Suprapubic skin (tissue), 4 donors: ENCODE measurements around the gene FGF5. TPM values are rescaled to one million over a fixed set of nuclear protein-coding genes. Genes with fewer than 3 reads are reported as not detected.

Experiments used
- DNase-seq, 2 donors: peaks; one replicate each; pipeline ENCODE4 v3.0.0-alpha.2; 2019; ENCODE audit warnings: low spot score in 2 of 2
- H3K27ac ChIP-seq: fragments of 200-600 bp; sonication (generic); one replicate; pipeline ENCODE4 v1.5.1; 2019
- H3K27me3 ChIP-seq: fragments of 200-600 bp; sonication (generic); one replicate; pipeline ENCODE4 v1.5.1; 2019
- H3K36me3 ChIP-seq: fragments of 200-600 bp; sonication (generic); one replicate; pipeline ENCODE4 v1.5.1; 2019
- H3K4me1 ChIP-seq: fragments of 200-600 bp; sonication (generic); one replicate; pipeline ENCODE4 v1.5.1; 2019
- H3K4me3 ChIP-seq: fragments of 200-600 bp; sonication (generic); one replicate; pipeline ENCODE4 v1.5.1; 2019; ENCODE audit warnings: mild to moderate bottlenecking
- H3K9me3 ChIP-seq: fragments of 200-600 bp; sonication (generic); one replicate; pipeline ENCODE4 v1.5.1; 2019
- CTCF ChIP-seq, 2 donors: fragments of 200-600 bp in 1 of 2; fragments of 450-650 bp in 1 of 2; sonication (generic) in 1 of 2; IDR thresholded peaks; one replicate each; pipeline ENCODE4 v1.5.1; 2016 to 2019; ENCODE audit warnings: antibody characterized with exemption in 2 of 2, mild to moderate bottlenecking in 1 of 2, moderate library complexity in 1 of 2
- EP300 ChIP-seq: sonication (generic); formaldehyde crosslinking; IDR thresholded peaks from one replicate; pipeline ENCODE4 v1.6.1; 2017; ENCODE audit warnings: antibody characterized with exemption
- POLR2A ChIP-seq, 2 donors: fragments of 450-650 bp; IDR thresholded peaks; one replicate each; pipeline ENCODE4 v1.6.1; 2017; ENCODE audit warnings: antibody characterized with exemption in 2 of 2, mild to moderate bottlenecking in 2 of 2, moderate library complexity in 2 of 2
- POLR2AphosphoS5 ChIP-seq, 3 donors: sonication (generic); formaldehyde crosslinking; IDR thresholded peaks; one replicate each; pipeline ENCODE4 v1.6.1; 2017; ENCODE audit warnings: antibody characterized with exemption in 3 of 3
- WGBS: methylation state at CpG from one replicate; pipeline ENCODE4 v1.1.5; 2018; 5-methylcytosine and 5-hydroxymethylcytosine counted together
- total RNA-seq, 4 donors: library from RNA; depleted of rRNA; stranded (reverse); fragments of >200 nt; gene quantifications; one replicate each; pipeline ENCODE4 v1.1.0, GENCODE V29; 2016

FGF5 gene
- total RNA-seq, 4 donors from 2014 or later, result 0.25 to 0.52 TPM; not detected in 2

GRCh38 chr4:80266902-80267380 lies 477 bp downstream of the FGF5 start:
- H3K27me3 ChIP-seq, result peaks cover 86% of the 10 kb centered on the region

GRCh38 chr4:80268081-80268823 lies 1.8 kb downstream of the FGF5 start:
- H3K27ac ChIP-seq, result no peak overlapping the region
- no peaks in the 10 kb centered on the region for H3K36me3 ChIP-seq
- no peak for TF ChIP-seq CTCF (IDR thresholded peaks at IDR 0.05)
- no peak for TF ChIP-seq POLR2AphosphoS5 (IDR thresholded peaks at IDR 0.05)
- no peak for TF ChIP-seq POLR2A (IDR thresholded peaks at IDR 0.05)
- TF ChIP-seq EP300, result no peak
- no peak for DNase-seq
- 6% methylated on average over 30 of the region's 31 CpGs for WGBS
- H3K27me3 ChIP-seq, result peaks cover 75% of the 10 kb centered on the region
- no peaks in the 10 kb centered on the region for H3K9me3 ChIP-seq
- no peak overlapping the region for H3K4me3 ChIP-seq
- peaks cover 32% of the 10 kb centered on the region for H3K4me1 ChIP-seq

More at GRCh38 chr4:80266902-80267380, 477 bp downstream of the FGF5 start:
- Histone ChIP-seq H3K9me3 (no peaks in the 10 kb centered on the region), H3K4me3 (peak overlapping the region; percentile 52), H3K27ac (no peak overlapping the region), H3K36me3 (no peaks in the 10 kb centered on the region), H3K4me1 (peaks cover 32% of the 10 kb centered on the region)
- no peak for DNase-seq
- WGBS, result 3% methylated on average over 17 of the region's 25 CpGs
- TF ChIP-seq EP300 (no peak), POLR2AphosphoS5 (IDR thresholded peaks at IDR 0.05) (no peak), CTCF (IDR thresholded peaks at IDR 0.05) (no peak), POLR2A (IDR thresholded peaks at IDR 0.05) (no peak)

- peaks cover 32% of the 10 kb centered on the region for H3K4me1 ChIP-seq
- H3K4me3 ChIP-seq, result no peak overlapping the region
- 50% methylated on average over 9 of the region's 9 CpGs for WGBS
- H3K27ac ChIP-seq, result no peak overlapping the region
- H3K36me3 ChIP-seq, result no peaks in the 10 kb centered on the region
- H3K9me3 ChIP-seq, result no peaks in the 10 kb centered on the region
- TF ChIP-seq POLR2A (IDR thresholded peaks at IDR 0.05) (no peak), POLR2AphosphoS5 (IDR thresholded peaks at IDR 0.05) (no peak), CTCF (IDR thresholded peaks at IDR 0.05) (no peak), EP300 (no peak)
- H3K27me3 ChIP-seq, result peaks cover 73% of the 10 kb centered on the region
- no peak for DNase-seq
Observed at GRCh38 chr4:80268936-80269335, 2.5 kb downstream of the FGF5 start.

GRCh38 chr4:80270321-80270720 lies 3.9 kb downstream of the FGF5 start:
- peaks cover 28% of the 10 kb centered on the region for H3K4me1 ChIP-seq
- no peaks in the 10 kb centered on the region for H3K9me3 ChIP-seq
- 97% methylated on average over 2 of the region's 2 CpGs for WGBS
- H3K27ac ChIP-seq, result no peak overlapping the region
- no peak overlapping the region for H3K4me3 ChIP-seq
- TF ChIP-seq POLR2A (IDR thresholded peaks at IDR 0.05), result no peak
- no peak for TF ChIP-seq CTCF (IDR thresholded peaks at IDR 0.05)
- no peak for TF ChIP-seq POLR2AphosphoS5 (IDR thresholded peaks at IDR 0.05)
- no peak for TF ChIP-seq EP300
- DNase-seq, result no peak
- H3K27me3 ChIP-seq, result peaks cover 59% of the 10 kb centered on the region
- no peaks in the 10 kb centered on the region for H3K36me3 ChIP-seq

GRCh38 chr4:80270868-80271267 lies 4.4 kb downstream of the FGF5 start:
- no peak for DNase-seq
- Histone ChIP-seq H3K4me3 (no peak overlapping the region), H3K36me3 (no peaks in the 10 kb centered on the region), H3K27ac (no peak overlapping the region), H3K27me3 (peaks cover 54% of the 10 kb centered on the region), H3K4me1 (peaks cover 23% of the 10 kb centered on the region), H3K9me3 (no peaks in the 10 kb centered on the region)
- TF ChIP-seq POLR2AphosphoS5 (IDR thresholded peaks at IDR 0.05), result no peak
- no peak for TF ChIP-seq CTCF (IDR thresholded peaks at IDR 0.05)
- no peak for TF ChIP-seq EP300
- no peak for TF ChIP-seq POLR2A (IDR thresholded peaks at IDR 0.05)
- 64% methylated on average over 1 of the region's 1 CpG for WGBS
